Epithelial cell of proximal tubule (primary cell): ENCODE measurements around the gene KIF26B. TPM values are rescaled to one million over a fixed set of nuclear protein-coding genes. Genes with fewer than 3 reads are reported as not detected.

Source experiments
- DNase-seq: peaks from one replicate; pipeline ENCODE4 v3.0.0-alpha.2; 2011; ENCODE audit warnings: low read depth
- H3K4me3 ChIP-seq: 2 replicates; pipeline ENCODE4 v1.5.1; 2011; ENCODE audit warnings: low read depth, mild to moderate bottlenecking, low read length
- CTCF ChIP-seq: conservative IDR thresholded peaks from 2 replicates; pipeline ENCODE4 v1.5.1; 2012; ENCODE audit warnings: low read depth, mild to moderate bottlenecking, low read length
- total RNA-seq: library from RNA; depleted of rRNA; stranded (reverse); fragments of >200 nt; gene quantifications from 2 replicates; pipeline ENCODE4 v1.2.3, GENCODE V29; 2015

The KIF26B gene
- total RNA-seq, 1 donor from 2014 or later = 2.8 TPM

GRCh38 chr1:245298781-245299180, 144.0 kb downstream of the KIF26B start:
- TF ChIP-seq CTCF = no peak
- peak overlapping the region; percentile 22 for H3K4me3 ChIP-seq
- peak; percentile 93 for DNase-seq

DNA sequence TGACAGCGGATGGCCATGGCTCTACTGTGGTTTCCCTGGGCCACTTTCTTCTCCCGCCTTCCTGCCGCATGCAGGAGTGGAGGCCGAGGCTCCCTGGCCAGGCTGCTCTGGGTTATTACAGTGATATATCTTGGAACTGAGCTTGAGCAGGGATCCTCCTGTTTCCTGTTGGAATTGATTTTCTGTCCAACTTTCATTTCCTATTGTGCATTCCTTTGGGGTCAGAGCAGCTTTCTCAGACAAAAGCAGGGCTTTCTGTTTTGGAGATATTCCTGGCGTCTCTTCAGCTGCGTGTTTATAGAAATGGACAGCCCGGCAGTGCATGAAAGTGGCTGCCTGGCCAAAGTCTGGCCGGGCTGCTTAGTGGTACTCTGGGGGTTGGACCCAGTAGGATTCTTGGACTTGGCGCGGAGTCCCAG, 146.4 kb downstream of the KIF26B start:
- no peak for TF ChIP-seq CTCF
- no peak for DNase-seq
- no peak overlapping the region for H3K4me3 ChIP-seq

GRCh38 chr1:245301921-245302320, 147.1 kb downstream of the KIF26B start:
- DNase-seq = no peak
- no peak overlapping the region for H3K4me3 ChIP-seq
- no peak for TF ChIP-seq CTCF

GRCh38 chr1:245304698-245305097, 149.9 kb downstream of the KIF26B start:
- no peak overlapping the region for H3K4me3 ChIP-seq
- DNase-seq = no peak
- no peak for TF ChIP-seq CTCF

DNA sequence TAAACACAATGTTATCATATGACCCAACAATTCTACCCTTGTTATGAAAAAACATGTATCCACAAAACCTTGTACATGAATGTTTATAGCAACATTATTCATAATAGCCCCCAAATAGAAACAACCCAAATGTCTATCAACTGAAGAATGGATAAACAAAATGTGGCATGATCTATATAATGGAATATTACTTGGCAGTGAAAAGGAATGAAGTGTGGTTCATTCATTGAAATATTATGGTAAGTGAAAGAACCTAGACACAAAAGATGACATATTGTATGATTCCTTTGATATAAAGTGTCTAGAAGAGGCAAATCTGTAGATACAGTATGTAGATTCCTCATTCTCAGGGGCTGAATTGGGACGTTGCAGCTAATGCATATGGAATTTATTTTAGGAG, 151.2 kb downstream of the KIF26B start:
- no peak overlapping the region for H3K4me3 ChIP-seq
- no peak for TF ChIP-seq CTCF
- no peak for DNase-seq

- TF ChIP-seq CTCF = no peak
- H3K4me3 ChIP-seq = no peak overlapping the region
- DNase-seq = no peak
These were observed 152.0 kb downstream of the KIF26B start for GRCh38 chr1:245306628-245307410.
